IPS-NIHi7 (cell line): ENCODE measurements around the gene JPT2.
A peak's percentile ranks its signal among the peaks of the same experiment; 100 is the strongest.
"Not testable (repeated sequence)": the region's sequence is repeated elsewhere in the genome, so short reads cannot be mapped to it uniquely, and the experiment has no call there.

ENCODE experiments used
- DNase-seq: peaks from one replicate; pipeline ENCODE4 v3.0.0; 2012; ENCODE audit warnings: mixed read lengths; ENCODE audit errors: extremely low spot score

Gene JPT2

DNA sequence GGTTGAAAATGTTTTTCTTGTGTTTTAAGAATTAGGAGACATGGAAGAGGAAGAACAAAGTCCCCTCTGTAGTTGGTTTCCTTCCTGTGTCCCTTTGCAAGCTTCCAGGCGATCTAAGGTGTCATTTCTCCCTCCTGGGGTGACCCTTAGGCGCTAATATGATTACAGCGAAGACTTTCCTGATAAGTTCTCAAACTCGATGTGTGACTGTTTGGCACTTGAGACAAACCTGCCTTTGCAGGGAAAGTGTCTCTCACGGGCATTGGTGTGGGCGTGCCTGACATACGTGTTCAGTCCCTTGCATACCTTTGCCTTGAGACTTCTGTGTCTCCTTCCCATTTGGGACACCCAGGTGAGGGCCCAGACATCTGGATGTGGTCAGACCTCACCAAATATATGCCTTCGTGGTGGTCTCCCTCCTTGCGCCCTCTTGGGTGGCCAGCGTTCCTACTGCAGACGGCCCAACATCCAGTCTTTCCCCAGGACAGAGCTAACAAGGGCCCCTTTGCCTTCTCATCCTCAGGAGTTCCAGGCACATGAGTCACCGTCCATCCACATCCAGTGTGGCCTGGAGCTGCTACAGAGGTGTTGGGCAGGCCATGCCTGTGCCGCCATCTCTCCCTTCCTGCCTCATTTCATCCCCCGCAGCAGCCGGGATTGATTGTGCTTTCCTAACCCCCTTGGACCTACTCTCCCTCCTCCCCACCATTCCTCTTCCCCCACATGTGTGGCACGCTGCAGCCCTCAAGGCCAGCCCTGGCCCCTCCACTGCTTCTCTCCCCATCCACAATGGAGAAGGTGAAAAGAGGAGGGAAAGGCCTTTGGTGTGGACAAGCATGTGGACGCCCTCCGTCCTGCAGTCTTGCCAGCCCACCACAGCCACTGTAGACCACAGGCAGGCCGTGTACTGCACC is 3.1 kb upstream of the JPT2 start:
- no peak for DNase-seq

DNA sequence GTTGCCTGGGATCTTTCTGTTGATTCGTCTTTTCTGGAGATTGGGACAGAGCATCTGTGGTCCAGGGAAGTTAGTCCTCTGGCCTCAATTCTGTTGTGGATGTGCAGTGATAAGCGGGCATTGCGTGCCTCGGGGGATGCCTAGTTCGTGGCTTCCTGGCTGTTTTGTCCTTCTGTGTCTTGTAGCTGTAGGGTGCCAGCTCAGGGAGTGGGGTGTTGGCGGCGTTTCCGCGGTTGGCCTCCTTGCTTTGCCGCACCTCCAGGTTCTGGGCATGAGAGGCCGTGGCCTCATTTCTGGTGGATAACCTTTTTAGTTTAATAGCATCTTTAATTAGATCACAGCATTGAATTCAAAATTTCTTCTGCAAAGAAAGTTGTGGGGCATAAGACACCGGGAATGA is 1.4 kb upstream of the JPT2 start:
- DNase-seq, result no peak

DNA sequence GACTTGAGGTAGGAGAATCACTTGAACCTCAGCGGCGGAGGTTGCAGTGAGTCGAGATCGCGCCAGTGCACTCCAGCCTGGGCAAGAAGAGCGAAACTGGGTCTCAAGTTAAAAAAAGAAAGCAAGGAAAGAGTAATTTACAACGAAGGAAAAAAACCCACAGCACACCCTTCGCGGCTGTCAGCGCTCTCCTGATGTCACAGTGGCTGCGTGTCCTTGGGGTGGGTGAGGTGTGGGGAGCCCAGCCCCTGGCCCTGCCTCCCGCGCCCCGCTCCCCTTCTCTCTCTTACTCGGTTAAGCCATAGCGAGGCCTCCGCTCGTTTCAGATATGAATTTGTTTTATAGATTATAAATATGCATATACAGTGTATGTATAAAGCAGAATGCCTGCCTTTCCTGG is 740 bp upstream of the JPT2 start:
- no peak for DNase-seq

DNA sequence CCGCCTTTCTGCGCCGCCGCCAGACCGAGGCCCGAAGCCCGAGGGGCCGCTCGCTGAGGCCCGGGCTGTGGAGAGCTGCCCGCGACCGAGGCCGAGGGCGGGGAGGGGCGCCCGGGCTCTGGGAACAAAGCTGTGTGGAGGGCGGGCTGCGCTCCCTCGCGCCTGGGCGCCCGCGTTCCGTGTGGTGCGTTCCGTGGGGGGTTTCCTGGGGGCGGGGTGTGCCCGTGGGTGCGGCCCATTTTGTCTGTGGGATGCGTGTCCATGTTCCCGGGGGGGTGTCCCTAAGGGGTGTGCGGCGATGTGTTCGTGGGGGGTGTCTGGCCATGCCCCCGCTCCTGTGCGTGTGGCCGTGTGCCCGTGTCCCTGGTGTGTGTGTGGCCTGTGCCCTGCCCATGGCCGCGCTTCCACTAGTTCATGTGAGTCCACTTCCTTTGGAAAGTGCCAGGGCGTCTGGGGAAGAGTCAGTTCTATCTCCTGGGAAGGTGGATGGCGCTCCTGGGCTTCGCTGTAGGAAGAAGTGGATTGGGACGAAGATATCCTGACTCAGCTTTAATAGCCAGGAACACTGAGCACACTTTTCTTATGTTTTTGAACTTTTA is 520 bp downstream of the JPT2 start:
- peak; percentile 43 for DNase-seq

DNA sequence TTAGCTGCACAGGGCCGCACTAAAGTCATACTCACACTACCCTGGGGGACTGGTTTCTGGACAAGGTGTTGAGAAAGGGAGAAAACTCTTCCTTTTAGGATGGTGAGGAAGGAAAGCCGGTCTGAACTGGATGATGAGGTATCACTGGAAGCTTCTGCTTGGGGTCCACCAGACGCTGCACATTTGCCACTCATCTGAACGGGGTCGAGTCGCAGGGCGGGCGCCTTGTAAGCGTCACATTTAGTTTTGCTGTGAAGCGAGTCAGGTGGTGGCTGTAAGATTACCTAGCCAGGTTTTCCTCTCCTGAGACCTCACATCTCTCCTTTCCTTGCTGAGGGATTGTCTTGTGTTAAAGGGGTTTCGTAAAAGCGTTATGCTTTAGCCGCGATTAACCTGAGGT is 2.3 kb downstream of the JPT2 start:
- no peak for DNase-seq

DNA sequence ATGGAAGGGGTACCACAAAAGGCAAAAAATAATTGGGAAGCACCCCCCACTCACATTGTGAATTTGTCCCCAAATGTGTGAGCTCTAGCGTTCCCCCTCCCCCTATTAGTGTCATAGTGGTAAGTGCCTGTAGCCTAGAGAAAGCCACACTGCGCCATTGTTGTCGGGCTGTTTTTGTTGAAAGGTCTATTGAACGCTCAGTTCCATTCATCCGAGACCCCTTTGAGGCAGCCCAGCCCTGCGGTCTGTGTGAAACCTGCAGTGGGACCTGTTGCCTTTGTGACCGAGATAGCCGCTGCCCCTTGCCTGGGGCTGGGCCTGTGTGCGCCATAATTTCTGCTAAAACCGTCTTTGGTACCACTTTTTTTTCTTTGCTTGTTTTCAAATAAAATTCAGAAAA is 3.0 kb downstream of the JPT2 start:
- DNase-seq, result no peak

DNA sequence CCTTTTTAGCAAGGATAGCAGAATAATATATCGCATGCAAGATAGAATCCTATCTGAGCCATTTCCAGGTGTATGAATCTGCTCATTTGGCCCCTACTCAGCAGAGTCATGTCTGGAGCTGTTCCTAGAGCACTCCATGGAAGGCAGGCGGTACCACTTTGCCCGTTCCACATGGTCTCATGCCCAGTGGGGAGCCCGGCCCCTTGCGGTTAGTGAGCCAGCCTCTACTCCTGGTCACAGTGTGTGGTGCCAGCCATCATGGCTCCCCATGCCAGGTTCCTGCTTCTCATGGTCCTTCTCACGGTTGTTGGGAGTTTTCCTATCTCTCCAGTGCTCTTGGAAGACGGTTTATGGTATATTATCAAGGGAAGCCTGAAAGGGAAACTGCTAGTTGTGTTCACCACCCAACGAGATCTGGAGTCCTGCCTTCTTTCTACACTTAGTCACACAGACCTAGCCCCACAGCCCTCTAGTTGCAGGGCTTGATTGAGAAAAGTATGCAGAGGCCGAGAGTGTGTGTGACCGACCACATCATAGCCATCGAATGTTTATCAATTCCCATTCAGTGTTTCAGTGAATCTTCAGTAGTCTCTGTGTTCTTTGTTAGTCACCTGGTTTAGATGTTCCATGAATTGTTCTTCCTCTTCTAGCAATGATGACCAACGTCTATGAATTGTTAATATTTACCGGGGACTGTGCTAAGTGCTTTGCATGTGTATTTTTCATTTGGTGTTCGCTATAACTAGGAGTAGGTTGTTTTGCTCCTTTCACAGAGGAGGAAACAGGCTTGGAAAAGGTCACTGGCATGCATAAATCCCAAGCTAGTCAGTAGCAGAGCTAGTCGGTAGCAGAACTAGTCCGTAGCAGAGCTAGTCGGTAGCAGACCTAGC is 9.6 kb downstream of the JPT2 start:
- DNase-seq, result no peak

DNA sequence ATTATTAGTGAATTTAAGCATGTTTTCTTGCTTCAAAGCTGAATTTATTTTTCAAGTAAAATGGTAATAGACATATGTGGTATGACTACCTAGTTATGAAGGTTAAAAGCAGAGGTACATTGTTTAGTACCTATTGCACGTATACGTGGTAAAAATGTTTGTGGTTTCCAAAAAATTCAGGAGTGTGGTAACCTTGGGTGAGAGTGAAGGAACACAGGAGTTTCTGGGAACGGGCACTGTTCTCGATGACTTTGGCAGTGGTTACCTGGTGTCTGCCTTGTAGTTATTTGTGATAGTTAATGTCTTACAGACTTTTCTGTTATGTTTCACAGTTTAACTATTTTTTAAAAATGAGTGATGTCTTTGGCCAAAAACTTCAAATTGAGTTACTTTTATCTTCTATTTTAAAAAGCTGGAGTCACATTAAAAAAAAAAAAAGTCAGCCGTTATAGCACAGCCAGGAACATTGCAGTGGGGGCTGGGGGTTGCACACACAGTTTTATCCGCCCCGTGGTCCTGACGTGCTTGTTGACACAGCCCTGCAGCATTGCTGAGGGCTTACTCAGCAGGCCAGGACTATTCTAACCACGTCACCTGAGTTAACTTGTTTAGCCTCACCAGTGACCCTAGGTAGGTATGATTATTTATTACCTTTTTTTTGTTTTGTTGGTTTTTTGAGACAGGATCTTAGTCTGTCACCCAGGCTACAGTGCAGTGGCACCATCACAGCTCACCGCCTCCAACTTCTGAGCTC is 10.9 kb downstream of the JPT2 start:
- no peak for DNase-seq

DNA sequence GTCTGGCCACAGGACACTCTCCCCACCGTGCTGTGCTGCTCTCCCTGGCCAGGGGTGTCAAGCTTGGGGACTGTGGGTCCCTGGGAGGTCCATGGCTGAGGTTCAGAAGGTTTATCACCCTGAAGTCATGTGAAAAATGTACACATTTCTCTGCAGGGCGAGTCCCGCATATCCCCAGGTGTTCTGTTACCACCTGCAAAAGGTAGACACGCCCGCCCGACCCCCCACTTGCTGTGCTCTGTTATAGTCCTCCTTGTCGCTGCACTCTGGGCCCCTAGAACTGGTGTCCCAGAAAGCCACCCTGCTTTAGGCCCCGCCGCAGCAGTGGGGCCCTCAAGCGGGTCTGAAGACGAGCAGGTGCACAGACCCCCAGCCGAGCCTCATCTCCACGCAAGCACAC is 11.8 kb downstream of the JPT2 start:
- DNase-seq, result no peak

DNA sequence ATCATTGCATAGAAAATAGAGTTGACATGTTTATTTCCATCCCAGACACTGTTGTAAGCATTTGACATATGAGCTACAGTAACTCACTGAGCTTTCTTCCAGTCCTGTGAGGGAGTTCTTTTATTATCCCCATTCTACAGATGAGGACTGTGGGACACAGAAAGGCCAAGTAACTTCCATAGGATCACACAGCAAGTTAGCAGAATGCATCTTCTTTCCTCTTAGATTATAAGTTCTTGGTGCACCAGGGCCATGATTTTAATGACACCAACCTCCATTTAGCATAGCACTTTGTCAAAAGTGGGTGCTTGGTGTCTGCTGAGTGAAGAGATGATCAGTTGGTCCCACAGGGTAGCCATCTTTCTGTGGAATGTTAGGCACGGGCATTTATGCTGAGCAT is 12.7 kb downstream of the JPT2 start:
- DNase-seq, result no peak

DNA sequence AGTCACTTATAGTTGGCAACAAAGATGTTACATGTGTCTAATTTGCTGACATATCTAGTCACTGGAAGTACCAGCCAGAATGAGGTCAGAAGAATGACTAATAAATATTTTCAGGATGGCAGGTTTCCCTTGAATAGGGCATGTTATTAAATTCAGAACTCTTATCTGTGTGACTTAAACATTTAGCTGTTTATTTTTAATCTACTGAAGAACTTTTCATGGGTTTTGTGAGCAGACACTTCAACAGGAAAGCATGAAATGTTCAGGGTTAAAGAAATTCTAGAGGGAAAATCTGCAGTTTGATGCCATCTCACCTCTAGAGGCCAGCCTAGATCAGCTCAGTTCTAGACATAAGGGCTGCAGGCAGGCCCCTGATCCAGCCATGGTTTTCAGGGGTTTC is 13.2 kb downstream of the JPT2 start:
- DNase-seq, result no peak

DNA sequence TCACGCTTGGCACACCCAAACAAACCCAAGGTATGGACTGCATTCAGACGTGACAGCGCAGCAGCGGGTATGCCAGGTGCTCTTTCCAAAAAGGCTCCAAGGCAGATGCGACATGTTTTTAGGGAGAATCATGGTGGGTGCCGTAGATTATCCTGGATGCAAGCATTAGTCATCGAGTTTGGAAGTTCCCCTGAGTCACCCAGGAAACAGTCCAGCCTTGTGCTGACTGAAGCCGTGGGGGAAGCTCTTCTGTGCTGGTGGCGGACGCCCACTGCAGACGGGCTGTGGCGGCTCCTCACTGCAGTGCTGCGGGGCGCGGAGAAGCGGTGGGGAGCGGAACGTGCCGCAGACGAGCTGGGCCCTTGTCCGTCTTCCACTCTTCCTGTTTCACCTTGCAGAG is 13.9 kb downstream of the JPT2 start:
- DNase-seq, result no peak

DNA sequence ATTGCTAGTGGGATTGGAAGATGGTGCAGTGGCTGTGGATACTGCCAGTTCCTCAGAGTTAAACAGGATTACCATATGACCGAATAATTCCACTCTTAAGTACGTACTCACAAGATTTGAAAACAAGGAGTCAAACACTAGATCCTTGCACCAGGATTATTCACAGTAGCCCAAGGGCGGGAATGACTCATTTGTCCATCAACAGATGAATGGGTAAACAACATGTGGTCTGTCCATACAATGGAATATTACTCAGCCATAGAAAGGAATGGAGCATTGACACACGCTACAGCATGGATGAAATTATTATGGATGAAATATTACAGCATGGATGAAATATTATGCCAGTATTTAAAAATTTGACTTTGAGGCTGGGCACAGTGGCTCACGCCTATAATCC is 18.8 kb downstream of the JPT2 start:
- DNase-seq, result no peak

DNA sequence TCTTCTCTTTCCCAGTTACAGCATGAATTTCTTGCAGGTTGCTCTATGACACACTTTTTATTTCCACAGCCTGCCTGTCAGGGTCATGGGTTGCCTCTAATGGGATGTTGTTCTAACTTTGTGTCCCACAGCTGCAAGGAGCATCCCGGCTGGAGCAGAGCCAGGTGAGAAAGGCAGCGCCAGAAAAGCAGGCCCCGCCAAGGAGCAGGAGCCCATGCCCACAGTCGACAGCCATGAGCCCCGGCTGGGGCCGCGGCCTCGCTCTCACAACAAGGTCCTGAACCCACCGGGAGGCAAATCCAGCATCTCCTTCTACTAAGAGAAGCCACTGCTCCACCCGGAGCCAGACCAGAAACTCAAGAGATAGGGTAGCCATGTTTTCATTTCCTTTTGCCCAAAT is 20.6 kb downstream of the JPT2 start:
- DNase-seq, result no peak

DNA sequence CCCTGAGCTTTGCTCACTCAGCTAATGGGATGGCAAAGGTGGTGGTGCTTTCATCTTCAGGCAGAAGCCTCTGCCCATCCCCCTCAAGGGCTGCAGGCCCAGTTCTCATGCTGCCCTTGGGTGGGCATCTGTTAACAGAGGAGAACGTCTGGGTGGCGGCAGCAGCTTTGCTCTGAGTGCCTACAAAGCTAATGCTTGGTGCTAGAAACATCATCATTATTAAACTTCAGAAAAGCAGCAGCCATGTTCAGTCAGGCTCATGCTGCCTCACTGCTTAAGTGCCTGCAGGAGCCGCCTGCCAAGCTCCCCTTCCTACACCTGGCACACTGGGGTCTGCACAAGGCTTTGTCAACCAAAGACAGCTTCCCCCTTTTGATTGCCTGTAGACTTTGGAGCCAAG is 22.2 kb downstream of the JPT2 start:
- no peak for DNase-seq

DNA sequence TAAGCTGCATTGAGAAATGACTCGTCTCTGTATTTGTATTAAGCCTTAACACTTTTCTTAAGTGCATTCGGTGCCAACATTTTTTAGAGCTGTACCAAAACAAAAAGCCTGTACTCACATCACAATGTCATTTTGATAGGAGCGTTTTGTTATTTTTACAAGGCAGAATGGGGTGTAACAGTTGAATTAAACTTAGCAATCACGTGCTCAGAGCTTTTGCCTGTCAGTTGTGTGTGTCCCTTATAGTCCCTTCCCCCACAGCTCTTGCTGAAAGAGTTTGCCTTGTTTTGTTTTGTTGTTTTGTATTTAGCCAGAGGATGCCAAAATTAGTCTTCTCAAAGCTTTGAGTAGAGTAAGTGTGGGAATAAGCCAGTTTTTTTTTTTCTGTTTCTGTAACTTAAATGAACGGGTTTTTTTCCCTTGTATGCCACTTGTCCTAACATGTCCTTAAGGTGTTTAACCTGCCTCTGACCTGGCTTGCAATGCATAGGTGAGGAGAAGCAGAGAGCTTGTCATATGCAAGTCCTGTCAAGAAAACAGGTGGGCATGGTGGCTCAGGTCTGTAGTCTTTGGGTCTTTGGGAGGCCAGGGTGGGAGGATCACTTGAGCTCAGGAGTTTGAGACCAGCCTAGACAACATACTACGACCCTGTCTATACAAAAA is 23.3 kb downstream of the JPT2 start:
- no peak for DNase-seq

DNA sequence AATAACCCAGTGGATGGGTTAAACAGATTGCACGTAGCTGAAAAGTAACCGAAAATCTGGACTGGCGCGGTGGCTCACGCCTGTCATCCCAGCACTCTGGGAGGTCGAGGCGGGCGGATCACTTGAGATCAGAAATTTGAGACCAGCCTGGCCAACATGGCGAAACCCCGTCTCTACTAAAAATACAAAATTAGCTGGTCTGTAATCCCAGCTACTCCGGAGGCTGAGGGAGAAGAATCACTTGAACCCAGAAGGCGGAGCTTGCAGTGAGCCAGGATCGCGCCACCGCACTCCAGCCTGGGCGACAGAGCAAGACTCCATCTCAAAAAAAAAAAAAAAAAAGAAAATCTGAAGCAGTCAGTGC is 27.2 kb downstream of the JPT2 start:
- not testable (repeated sequence) for DNase-seq

DNA sequence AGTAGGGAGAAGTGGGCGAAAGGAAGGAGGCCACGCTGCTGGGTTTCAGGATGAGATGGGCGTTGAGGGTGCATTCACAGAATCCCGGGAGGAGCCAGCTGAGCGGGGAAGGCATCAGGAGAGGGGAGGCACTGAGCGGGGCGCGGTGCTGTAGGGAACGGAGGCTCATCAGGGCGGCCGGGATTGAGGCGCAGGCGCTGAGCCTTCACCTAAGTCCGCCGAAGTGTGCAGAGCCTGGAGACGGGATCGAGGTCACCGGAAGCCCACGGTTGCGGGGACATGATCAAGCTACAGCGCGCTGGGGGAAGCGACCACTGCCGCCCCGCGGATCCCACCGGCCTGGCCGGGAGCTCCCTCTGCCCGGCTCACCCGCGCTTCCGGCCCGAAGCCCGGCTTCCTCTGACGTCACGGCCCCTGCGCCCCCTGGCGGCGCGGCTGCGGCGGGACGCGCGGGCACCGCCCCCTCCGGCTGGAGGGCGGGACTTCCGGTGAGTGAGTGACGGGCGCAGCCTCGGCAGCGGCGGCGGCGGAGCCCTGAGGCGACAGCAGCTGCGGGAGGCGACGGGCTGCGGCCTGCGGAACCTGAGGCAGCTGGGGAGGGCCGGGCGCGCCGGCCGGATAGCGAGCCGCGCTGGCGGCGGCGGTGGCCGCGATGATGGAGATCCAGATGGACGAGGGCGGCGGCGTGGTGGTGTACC is 27.8 kb downstream of the JPT2 start, which contains the start of gene MAPK8IP3:
Gene MAPK8IP3, plus strand, starts transcription at position 508 of the 698 bp plus-strand sequence. Its CDS starts 145 bp downstream, at position 653.
- peak; percentile 98 for DNase-seq

DNA sequence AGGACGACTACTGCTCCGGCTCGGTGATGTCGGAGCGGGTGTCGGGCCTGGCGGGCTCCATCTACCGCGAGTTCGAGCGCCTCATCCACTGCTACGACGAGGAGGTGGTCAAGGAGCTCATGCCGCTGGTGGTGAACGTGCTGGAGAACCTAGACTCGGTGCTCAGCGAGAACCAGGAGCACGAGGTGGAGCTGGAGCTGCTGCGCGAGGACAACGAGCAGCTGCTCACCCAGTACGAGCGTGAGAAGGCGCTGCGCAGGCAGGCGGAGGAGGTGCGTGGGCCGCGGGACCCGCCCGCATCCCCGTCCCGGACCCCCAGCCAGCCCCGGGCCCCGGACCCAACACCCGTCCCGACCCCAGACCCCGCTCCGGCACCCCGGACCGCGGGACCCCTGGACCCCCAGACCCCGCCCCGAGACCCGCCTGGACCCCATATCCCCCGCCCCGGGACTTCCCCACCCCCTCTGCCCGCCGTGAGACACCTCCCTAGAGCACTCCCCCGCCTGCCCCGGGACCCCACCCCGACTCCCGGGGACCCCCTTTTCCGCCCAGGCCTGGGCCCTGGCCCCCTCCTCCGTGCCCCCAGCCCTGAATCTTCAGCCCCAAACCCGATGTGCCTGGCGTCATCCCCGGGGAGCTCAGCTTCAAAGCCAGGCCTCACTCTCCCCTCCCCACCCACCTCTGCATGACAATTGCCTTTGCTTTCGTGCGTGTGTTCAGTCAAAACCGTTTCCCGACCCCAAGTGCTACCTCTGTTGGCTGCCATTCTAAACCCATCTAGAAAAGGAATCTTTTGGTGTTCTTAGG is 28.5 kb downstream of the JPT2 start:
- DNase-seq, result peak; percentile 35
